Activated T-cell treated with anti-CD3 and anti-CD28 coated beads, Interleukin-2, amount 50 U/mL, for 4 hours (primary cell): ENCODE measurements around the gene TPI1. TPM values are rescaled to one million over a fixed set of nuclear protein-coding genes. Genes with fewer than 3 reads are reported as not detected.
"Not testable (repeated sequence)": the region's sequence is repeated elsewhere in the genome, so short reads cannot be mapped to it uniquely, and the experiment has no call there.

Experiments used
- ATAC-seq, 2 donors: fragments of 200-7000 bp; cut with Tn5 transposase; one replicate each; pipeline ENCODE4 v1.10.0; 2021
- DNase-seq: peaks from one replicate; pipeline ENCODE4 v3.0.0-alpha.2; 2020
- H3K27me3 Mint-ChIP-seq: one replicate; pipeline ENCODE4 v1.8.0; 2021; ENCODE audit warnings: low read depth, mixed read lengths
- H3K36me3 Mint-ChIP-seq: one replicate; pipeline ENCODE4 v1.8.0; 2022; ENCODE audit warnings: mixed read lengths; ENCODE audit not compliant: insufficient read depth
- H3K4me1 Mint-ChIP-seq: one replicate; pipeline ENCODE4 v1.8.0; 2021; ENCODE audit warnings: low read depth, mixed read lengths
- H3K4me3 Mint-ChIP-seq: one replicate; pipeline ENCODE4 v1.8.0; 2021; ENCODE audit warnings: mild to moderate bottlenecking, moderate library complexity, mixed read lengths
- H3K9me3 Mint-ChIP-seq: one replicate; pipeline ENCODE4 v1.8.0; 2021; ENCODE audit warnings: mixed read lengths
- total RNA-seq, 3 donors: library from RNA; stranded (reverse); gene quantifications; one replicate each; pipeline ENCODE4 v1.2.1, GENCODE V29; 2021

The TPI1 gene
- total RNA-seq, 3 donors from 2014 or later: 1,135 to 1,217 (median 1,169) TPM

DNA sequence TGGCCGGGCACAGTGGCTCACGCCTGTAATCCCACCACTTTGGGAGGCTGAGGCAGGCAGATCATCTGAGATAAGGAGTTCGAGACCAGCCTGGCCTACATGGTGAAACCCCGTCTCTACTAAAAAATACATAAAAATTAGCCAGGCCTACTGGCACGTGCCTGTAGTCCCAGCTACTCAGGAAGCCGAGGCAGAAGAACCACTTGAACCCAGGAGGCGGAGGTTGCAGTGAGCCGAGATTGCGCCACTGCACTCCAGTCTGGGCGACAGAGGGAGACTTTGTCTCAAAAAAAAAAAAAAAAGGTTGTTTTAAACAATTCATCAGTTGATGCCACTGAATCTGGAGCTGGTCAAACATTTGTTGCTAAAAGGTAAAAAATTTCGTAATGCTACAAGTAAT lies 12.5 kb downstream of the TPI1 start:
- not testable (repeated sequence) for H3K9me3 Mint-ChIP-seq, H3K27me3 Mint-ChIP-seq, DNase-seq, H3K4me3 Mint-ChIP-seq, H3K36me3 Mint-ChIP-seq, H3K4me1 Mint-ChIP-seq, ATAC-seq

DNA sequence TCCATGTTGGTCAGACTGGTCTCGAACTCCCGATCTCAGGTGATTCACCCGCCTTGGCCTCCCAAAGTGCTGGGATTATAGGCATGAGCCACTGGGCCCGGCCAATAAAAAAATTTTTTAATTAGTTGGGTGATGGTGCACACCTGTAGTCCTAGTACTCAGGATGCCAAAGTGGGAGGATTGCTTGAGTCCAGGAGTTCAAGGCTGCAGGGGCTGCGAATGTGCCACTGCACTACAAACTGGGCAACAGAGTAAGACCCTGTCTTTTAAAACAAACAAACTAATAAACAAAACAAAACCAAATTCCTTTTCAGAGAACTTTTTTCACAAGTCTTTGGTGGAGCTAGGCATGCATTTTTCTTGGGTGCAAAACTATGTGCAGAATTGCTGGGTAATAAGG lies 15.9 kb downstream of the TPI1 start:
- no peak for ATAC-seq
- H3K4me1 Mint-ChIP-seq: no peaks in the 10 kb centered on the region
- no peak for DNase-seq
- H3K36me3 Mint-ChIP-seq: peaks cover 9% of the 10 kb centered on the region
- H3K4me3 Mint-ChIP-seq: no peak overlapping the region
- H3K9me3 Mint-ChIP-seq: no peaks in the 10 kb centered on the region
- H3K27me3 Mint-ChIP-seq: no peaks in the 10 kb centered on the region

DNA sequence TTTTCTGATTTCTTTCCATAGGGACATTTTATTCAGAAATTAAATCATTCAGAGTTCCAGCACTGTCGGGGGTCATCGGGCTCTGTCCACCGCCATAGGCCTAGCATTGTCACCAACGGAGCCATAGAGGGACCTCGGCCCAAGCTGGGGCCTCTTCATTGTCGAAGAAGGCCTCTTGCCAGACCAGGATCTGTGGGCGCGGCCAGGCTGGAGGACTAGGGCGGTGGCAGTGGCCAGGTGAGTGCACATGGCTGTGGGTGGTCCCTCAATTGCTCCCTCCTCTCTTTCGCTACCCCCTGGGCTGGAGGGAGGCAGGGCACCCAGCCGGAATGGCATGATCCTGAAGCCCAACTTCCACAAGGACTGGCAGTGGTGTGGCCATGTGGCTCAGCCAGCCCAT lies 16.4 kb downstream of the TPI1 start:
- DNase-seq: no peak
- H3K36me3 Mint-ChIP-seq: peaks cover 9% of the 10 kb centered on the region
- no peaks in the 10 kb centered on the region for H3K4me1 Mint-ChIP-seq
- no peaks in the 10 kb centered on the region for H3K27me3 Mint-ChIP-seq
- H3K9me3 Mint-ChIP-seq: no peaks in the 10 kb centered on the region
- H3K4me3 Mint-ChIP-seq: no peak overlapping the region
- ATAC-seq: no peak

DNA sequence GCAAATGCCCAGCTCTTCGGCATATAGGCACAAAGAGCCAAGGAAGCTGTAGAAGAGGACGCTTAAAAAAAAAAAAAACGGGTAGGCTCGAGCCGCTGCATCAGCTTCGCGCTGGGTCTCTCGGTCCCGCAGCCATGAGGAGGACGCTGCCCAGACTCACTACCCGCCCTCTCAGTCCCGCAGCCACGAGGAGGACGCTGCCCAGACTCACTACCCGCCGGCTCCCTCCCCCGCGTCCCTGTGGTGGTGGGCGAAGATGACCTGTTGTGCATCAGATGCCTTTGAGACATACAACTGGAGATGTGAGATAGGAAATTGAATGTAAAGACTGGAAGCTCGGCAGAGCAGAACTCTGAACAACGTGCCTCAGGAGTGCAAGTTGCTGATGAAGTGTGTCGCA lies 17.2 kb downstream of the TPI1 start:
- Mint-ChIP-seq H3K4me3 (no peak overlapping the region), H3K27me3 (no peaks in the 10 kb centered on the region), H3K4me1 (no peaks in the 10 kb centered on the region), H3K9me3 (no peaks in the 10 kb centered on the region), H3K36me3 (peaks cover 9% of the 10 kb centered on the region)
- ATAC-seq (no peak), DNase-seq (no peak)

DNA sequence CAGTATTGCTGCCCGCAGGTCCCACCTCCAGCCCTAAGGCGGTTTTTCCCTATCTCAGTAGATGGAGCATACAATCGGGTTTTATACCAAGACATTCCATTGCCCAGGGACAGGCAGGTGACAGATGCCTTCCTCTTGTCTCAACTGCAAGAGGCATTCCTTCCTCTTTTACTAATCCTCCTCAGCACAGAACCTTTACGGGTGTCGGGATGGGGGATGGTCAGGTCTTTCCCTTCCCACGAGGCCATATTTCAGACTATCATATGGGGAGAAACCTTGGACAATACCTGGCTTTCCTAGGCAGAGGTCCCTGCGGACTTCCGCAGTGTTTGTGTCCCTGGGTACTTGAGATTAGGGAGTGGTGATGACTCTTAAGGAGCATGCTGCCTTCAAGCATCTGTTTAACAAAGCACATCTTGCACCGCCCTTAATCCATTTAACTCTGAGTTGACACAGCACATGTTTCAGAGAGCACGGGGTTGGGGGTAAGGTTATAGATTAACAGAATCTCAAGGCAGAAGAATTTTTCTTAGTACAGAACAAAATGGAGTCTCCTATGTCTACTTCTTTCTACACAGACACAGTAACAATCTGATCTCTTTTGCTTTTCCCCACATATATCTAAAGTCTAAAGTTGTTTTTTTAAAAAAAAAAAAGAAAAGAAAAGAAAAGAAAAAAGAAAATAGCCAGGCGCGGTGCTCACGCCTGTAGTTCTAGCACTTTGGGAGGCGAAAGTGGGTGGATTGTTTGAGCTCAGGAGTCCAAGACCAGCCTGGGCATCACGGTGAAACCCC lies 19.1 kb downstream of the TPI1 start:
- not testable (repeated sequence) for H3K4me3 Mint-ChIP-seq, H3K4me1 Mint-ChIP-seq, DNase-seq, H3K9me3 Mint-ChIP-seq, H3K27me3 Mint-ChIP-seq, ATAC-seq, H3K36me3 Mint-ChIP-seq

DNA sequence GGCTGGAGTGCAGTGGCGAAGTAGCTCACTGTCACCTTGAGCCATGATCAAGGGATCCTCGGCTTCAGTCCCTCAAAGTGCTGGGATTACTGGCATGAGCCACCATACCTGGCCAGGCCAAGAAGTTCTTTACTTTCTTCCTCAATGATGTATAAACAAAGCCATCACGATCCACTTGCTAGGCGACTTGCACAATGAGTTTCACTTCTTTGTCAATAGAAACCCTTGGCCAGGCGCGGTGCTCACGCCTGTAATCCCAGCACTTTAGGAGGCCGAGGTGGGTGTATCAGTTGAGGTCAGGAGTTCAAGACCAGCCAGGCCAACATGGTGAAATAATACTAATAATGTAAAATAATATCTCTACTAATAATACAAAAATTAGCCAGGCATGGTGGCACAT lies 20.1 kb downstream of the TPI1 start:
- ATAC-seq: no peak
- Mint-ChIP-seq H3K4me3 (no peak overlapping the region), H3K36me3 (peaks cover 9% of the 10 kb centered on the region), H3K4me1 (peaks cover 9% of the 10 kb centered on the region), H3K27me3 (no peaks in the 10 kb centered on the region), H3K9me3 (no peaks in the 10 kb centered on the region)
- no peak for DNase-seq

DNA sequence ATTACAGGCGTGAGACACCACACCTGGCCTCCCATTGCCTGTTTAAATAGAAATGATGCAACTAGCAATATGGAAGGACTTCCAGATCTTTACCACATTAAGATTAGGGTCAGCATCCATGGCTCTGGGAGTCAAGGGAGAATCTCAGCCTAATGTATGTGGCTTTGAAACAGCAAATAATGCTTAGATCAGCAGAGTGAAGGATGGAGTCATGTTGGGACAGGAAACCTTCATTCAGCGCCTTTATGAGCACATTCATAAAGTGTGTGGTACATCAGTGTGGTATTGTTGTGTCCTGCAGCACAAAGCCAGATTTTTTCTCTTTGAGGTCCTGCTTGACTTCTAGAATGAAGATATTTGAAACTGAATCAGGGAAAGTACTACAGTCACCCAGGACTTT lies 21.0 kb downstream of the TPI1 start:
- no peaks in the 10 kb centered on the region for H3K9me3 Mint-ChIP-seq

DNA sequence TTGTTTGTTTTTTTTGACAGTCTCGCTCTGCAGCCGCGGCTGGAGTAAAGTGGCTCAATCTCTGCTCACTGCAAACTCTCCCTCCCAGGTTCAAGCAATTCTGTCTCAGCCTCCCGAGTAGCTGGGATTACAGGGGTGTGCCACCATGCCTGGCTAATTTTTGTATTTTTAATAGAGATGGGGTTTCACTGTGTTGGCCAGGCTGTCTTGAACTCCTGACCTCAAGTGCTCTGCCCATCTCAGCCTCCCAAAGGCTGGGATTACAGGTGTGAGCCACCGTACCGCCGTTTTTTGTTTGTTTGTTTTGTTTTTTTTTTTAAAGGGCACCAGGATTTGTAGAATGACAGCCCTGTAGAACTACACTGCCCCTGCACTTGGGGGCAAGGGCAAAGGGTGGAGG lies 21.5 kb downstream of the TPI1 start:
- DNase-seq, ATAC-seq, H3K27me3 Mint-ChIP-seq, H3K9me3 Mint-ChIP-seq, H3K4me3 Mint-ChIP-seq, H3K4me1 Mint-ChIP-seq, H3K36me3 Mint-ChIP-seq: not testable (repeated sequence)

More for the DNA sequence above, 21.0 kb downstream of the TPI1 start:
- no peak for ATAC-seq
- DNase-seq: no peak
- H3K27me3 Mint-ChIP-seq: no peaks in the 10 kb centered on the region
- no peak overlapping the region for H3K4me3 Mint-ChIP-seq
- peaks cover 9% of the 10 kb centered on the region for H3K4me1 Mint-ChIP-seq
- H3K36me3 Mint-ChIP-seq: peaks cover 9% of the 10 kb centered on the region

DNA sequence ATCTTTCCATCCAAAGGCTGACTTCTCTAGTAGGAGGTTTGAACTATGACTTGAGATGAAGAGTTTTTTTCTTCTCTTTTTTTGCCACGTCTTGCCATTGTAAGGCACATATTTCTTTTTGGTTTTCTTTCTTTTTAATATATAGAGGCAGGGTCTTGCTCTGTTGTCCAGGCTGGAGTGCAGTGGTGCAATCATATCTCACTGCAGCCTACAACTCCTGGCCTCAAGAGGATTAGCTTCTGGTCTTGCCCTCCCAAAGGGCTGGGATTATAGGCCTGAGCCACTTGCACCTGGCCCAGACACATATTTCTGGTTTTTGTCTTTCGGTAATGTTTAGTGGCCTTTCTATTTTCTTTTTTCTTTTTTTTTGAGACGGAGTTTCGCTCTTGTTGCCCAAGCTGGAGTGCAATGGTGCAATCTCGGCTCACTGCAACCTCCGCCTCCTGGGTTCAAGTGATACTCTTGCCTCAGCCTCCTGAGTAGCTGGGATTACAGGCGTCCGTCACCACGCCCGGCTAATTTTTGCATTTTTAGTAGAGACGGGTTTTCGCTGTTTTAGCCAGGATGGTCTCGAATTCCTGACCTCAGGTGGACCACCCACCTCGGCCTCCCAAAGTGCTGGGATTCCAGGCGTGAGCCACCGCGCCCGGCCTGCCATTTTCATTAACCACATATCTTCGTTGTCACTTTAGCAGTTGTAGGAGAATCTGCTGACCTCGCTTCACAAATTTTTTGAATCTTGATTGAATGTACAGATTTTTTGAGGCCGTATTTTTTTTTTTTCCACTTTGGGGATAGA lies 22.6 kb downstream of the TPI1 start:
- not testable (repeated sequence) for H3K9me3 Mint-ChIP-seq, H3K27me3 Mint-ChIP-seq, ATAC-seq, H3K36me3 Mint-ChIP-seq, H3K4me1 Mint-ChIP-seq, DNase-seq
- H3K4me3 Mint-ChIP-seq: peak overlapping the region; percentile 81

DNA sequence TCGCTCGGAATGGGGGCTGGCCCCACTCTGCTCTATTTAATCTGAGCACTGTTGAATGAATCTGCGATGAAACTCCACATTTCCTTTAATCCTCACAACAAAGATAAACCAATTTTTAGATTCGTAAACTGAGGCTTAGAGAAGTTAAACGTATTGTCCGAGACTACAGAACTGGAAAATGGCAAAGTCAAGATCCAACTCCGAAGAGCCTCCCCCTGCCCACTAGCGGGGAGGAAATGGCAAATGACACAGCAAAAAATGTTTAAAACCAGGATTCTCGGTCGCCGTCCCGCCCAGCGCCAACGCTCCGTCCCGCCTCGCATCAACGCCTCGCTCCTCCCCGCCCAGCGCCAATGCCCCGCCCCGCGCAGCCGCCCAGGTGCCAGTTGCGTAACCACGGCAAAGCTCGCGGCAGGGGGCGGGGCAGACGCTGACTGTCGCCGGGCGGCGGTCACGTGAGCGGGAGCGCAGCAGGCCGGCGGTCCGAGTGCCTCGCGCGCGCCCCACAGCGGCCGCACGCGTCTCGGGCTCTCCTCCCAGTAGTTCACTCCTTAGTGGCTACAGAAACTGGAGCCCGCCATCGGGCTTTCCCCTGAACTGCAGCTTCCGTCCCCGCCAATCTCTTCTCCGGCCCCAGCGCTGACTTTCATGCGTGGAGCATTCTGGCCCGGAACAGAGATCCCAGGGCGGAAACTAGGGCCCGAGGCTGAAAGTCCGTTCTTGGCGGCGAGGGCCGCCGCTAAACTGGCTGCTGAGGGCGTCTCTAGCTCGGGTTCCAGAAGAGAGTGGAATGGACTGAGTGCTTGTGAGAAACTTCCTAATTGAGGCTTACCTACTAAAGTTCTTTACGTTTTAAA lies 23.7 kb downstream of the TPI1 start:
- Mint-ChIP-seq H3K36me3 (no peaks in the 10 kb centered on the region), H3K4me3 (peak overlapping the region; percentile 81), H3K9me3 (no peaks in the 10 kb centered on the region), H3K27me3 (no peaks in the 10 kb centered on the region), H3K4me1 (peaks cover 9% of the 10 kb centered on the region)
- ATAC-seq: peak; percentile 97
- DNase-seq: peak; percentile 99

DNA sequence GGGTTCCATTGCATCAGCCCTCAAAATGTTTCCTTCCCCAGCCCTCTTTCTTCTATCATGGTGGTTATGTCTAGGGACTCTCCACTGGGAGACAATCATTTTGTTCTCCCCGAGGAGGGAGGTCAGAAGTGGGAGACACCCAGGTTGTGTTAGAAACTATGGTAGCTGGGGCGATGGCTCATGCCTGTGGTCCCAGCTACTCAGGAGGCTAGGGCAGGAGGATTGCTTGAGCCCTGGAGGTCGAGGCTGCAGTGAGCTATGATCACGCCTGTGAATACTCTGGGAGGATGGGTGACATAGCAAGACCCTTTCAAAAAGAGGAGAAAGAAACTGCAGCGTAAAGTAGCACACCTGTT lies 24.3 kb downstream of the TPI1 start:
- Mint-ChIP-seq H3K27me3 (no peaks in the 10 kb centered on the region), H3K4me3 (peak overlapping the region; percentile 81), H3K9me3 (no peaks in the 10 kb centered on the region), H3K4me1 (peaks cover 9% of the 10 kb centered on the region), H3K36me3 (no peaks in the 10 kb centered on the region)
- ATAC-seq: no peak
- DNase-seq: no peak

DNA sequence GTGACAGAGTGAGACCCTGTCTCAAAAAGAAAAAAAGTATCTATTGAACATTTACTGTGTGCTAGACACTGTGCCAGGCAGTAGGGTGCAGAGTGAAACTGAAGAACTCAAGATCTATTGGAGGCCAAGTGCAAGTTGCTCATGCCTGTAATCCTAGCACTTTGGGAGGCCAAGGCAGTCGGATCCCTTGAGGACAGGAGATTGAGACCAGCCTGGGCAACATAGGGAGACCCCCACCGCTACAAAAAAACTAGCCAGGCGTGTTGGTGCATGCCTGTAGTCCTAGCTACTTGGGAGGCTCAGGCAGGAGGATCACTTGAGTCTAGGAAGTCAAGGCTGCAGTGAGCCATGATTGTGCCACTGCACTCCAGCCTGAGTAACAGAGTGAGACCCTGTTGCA lies 25.4 kb downstream of the TPI1 start:
- H3K27me3 Mint-ChIP-seq, H3K4me3 Mint-ChIP-seq, H3K4me1 Mint-ChIP-seq, ATAC-seq, H3K36me3 Mint-ChIP-seq, DNase-seq, H3K9me3 Mint-ChIP-seq: not testable (repeated sequence)

DNA sequence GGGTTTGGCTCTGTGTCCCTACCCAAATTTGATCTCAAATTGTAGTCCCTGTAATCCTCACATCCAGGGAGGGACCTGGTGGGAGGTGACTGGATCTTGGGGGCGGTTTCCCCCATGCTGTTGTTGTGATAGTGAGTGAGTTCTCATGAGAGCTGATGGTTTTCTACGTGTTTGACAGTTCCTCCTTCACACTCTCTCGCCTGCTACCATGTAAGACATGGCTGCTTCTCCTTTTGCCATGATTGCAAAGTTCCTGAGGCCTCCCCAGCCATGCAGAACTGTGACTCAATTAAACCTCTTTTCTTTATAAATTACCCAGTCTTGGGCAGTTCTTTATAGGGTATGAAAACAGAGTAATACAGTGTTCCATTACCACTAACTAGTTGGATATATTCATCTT lies 27.0 kb downstream of the TPI1 start:
- Mint-ChIP-seq H3K9me3 (no peaks in the 10 kb centered on the region), H3K4me1 (peaks cover 9% of the 10 kb centered on the region), H3K36me3 (no peaks in the 10 kb centered on the region), H3K27me3 (no peaks in the 10 kb centered on the region), H3K4me3 (no peak overlapping the region)
- DNase-seq: no peak
- ATAC-seq: no peak

DNA sequence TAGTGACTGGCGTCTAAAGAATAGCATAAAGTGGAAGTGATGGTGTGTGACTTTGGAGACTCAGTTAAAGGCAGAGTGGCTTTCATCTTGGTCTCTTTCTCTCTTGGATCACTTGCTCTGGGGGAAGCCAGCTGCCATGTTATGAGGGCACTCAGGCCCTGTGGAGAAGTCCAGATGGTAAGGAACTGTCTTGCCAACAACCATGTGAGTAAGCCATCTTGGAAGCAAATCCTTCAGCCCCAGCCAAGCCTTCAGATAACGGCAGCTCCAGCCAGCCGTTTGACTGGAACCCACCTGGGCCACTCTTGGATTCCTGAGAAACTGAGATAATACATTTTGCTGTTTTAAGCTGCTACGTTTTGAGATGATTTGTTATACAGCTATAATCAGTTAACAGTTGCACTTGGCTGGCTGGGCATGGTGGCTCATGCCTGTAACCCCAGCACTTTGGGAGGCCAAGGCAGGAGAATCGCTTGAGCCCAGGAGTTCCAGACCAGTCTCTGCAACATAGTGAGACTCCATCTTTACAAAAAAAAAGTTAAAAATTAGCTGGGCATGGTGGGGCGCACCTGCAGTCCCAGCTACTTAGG lies 29.6 kb downstream of the TPI1 start:
- Mint-ChIP-seq H3K4me3 (no peak overlapping the region), H3K4me1 (peaks cover 6% of the 10 kb centered on the region), H3K36me3 (no peaks in the 10 kb centered on the region), H3K27me3 (no peaks in the 10 kb centered on the region), H3K9me3 (no peaks in the 10 kb centered on the region)
- no peak for DNase-seq
- ATAC-seq: no peak
